NCI-H1105 treated with DMSO at 0.1 percent for 48 hours (cell line): Measurements from ENCODE around the gene PNISR.
"Not testable (repeated sequence)": the region's sequence is repeated elsewhere in the genome, so short reads cannot be mapped to it uniquely, and the experiment has no call there.

ENCODE experiments used
- DNase-seq: peaks from one replicate; lab custom pipeline; 2025; lab: John Stamatoyannopoulos, UW

The PNISR gene

DNA sequence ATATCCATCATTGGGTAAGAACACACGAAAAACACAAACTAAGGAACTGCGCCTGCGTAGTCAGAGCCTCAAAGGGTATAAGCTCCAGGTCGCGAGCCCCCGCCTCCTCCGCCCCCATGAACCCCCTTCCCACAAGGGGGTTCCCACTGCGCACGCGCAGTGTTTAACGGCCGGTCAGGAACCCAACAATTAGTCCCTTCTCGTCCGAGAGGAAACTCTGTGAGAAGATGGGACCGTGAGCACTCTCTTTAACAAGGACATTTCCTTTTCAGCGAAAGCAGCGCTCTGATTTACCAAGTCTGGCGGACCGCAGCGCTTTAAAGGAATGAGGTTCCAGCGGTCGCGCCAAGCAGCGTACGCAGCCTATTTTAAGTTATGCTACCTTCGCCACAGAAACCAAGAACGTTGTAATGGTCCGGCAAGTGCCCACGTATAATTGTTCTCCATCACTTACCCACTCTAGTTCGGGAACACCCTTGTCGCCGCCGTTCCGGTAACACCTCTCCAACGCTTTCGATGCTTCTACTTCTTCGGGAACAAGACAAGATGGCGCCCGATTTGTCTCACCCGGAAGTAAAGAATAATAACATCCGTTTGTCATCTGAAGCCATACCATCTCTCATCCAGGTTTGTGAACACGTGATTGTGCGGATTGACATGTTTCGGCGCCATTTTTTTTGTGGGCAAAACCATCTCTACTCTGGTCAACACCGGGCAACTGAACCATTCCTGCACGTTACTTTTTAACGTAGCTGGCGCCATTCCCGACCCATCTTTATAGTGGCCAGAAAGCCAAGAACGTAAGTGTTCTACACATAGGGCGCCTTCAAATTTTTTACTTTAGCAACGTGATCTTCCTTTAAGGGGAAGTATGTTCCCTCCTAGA is at the start of gene PNISR:
Gene PNISR, minus strand, starts transcription at position 548 of the 886 bp plus-strand sequence. CDS start 10,649 bp downstream, outside the sequence.
- DNase-seq = peak; percentile 99

DNA sequence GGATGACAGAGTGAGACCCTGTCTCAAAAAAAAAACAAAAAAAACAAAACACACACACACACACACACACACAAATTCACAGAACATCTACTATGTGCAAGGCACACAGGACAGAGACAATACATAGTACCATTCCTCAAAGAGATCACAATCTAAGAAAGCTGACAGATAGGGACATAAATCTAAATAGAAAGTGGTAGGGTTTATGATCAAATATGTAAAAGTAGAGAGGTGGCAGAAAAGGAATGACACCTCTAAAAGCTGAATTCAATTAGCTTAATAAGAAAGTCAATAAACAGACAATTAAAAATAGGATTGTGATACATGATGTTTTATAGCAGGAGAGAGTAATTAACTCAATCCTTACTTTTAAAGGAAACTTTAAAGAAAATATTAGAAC is 48.6 kb upstream of the PNISR start:
- DNase-seq = no peak

DNA sequence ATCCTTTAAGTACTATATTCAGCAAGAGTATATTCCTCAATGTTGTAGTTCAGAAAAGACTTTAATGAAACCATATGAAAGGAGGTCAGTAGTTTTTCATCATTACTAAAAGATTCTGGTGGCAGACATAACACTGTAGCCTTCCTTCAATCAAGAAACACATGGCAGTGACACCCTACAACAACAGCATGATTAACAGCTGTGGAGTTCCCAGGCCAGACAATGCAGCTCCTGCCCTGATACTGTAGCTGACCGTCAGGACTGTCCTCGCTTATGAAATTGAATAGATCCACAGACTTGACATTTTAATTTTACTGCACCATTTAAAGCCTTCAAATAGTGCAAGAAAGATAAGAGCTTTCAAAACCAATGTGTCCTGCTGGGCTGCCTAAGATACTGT is 46.5 kb upstream of the PNISR start:
- DNase-seq = no peak

- peak; percentile 62 for DNase-seq
Measured at GRCh38 chr6:99467509-99468106, 42.5 kb upstream of the PNISR start.

- not testable (repeated sequence) for DNase-seq
Measured at GRCh38 chr6:99459133-99459532, 34.0 kb upstream of the PNISR start.

- DNase-seq = no peak
Measured at GRCh38 chr6:99458319-99458718, 33.2 kb upstream of the PNISR start.

- no peak for DNase-seq
Measured at GRCh38 chr6:99446076-99446475, 21.0 kb upstream of the PNISR start.

- peak; percentile 18 for DNase-seq
Measured at GRCh38 chr6:99434702-99435530, 9.8 kb upstream of the PNISR start.

GRCh38 chr6:99432877-99433276 is 7.8 kb upstream of the PNISR start:
- no peak for DNase-seq

DNA sequence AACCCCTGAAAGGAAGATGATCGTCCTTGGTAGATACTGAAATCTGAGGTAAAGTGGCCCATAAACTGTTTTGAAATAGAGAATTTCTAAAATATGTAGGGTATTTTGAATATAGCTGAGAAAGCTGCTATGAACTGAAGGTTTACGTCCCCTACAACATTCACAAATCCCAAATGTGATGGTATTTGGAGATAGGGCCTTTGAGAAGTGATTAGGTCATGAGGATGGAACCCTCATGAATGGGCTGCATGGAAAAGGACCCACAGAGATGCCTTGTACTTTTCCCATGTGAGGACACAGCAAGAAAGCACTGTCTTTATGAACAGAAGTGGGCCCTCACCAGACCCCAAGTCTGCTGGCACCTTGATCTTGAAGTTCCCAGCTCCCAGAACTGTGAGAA is 6.8 kb upstream of the PNISR start:
- DNase-seq = no peak

GRCh38 chr6:99427988-99428387 is 2.9 kb upstream of the PNISR start:
- DNase-seq = no peak

- no peak for DNase-seq
Measured at GRCh38 chr6:99426451-99426757, 1.3 kb upstream of the PNISR start.

GRCh38 chr6:99425647-99426450 is 741 bp upstream of the PNISR start:
- peak; percentile 95 for DNase-seq

DNA sequence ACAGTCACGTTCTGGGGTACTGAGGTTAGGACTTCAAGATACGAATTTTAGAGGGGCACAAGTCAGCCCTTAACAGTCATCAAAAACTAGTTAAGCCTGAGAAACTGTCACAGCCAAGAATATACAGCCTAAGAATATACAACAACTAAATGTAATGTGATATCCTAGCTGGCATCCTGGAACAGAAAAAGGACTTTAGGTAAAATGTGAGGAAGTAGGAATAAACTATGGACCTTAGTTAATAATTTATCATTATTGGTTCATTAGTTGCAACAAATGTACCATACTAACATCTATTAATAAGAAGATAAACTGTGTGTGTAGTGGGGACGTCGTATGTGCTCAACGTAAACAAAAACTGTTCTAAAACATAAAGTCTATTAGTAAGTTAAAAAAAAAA is 1.1 kb downstream of the PNISR start:
- no peak for DNase-seq

DNA sequence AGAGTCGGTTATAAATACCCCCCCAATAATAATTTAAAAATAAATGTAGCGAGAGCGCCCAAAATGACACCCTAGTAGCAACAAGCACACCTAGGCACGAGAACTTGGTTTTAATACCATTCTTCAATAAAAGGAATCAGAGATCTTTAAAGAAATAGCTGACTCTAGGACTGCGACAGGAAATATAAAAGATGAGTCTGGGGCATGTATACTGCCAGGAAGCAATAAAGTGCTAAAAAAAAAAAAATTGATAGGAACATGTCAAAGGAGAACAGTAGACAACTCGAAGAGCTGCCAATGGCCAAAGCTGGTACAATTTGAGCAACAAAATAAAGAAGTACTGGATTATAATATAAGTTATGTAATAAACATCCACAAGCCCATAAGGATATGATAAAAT is 2.2 kb downstream of the PNISR start:
- no peak for DNase-seq

GRCh38 chr6:99416892-99417767 is 8.0 kb downstream of the PNISR start:
- no peak for DNase-seq

- DNase-seq = no peak
Measured at GRCh38 chr6:99416226-99416625, 8.9 kb downstream of the PNISR start.

DNA sequence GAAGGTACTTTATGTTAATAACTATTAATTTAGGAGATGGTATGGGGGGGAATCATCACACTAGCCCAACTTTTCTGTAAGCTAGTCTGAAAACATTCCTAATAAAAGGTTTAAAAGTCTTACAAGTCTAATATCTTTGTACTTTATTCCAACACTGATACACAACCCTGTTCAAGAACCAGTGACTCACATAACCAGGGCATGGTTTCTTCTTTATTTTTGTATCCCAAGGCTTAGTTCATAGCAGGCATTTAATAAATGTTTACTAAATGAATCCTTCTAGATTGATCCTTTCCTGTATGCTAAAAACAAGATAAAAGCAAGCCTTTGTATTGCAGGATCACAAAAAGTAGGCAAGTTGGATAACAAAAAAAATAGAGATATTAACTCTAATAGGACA is 9.7 kb downstream of the PNISR start:
- DNase-seq = no peak

- no peak for DNase-seq
Measured at GRCh38 chr6:99412065-99412464, 13.0 kb downstream of the PNISR start.

DNA sequence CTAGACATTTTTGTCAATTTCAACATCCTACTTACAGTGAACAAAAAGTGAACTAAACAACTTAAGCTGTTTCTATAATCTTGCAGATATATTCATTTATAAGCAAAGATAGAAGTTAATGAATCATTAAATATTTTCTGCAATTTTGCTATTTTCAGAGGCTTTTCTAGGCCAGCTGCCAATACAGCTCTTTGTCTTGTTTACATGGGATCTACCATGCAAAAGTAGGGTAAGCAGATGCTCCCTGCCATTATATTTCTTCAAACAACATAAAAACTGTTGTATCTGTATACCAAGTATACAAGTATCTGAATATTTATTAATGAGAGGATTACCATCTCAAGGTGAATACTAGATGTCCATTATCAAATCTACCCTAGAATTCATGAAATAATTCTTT is 15.4 kb downstream of the PNISR start:
- DNase-seq = peak; percentile 2

- DNase-seq = no peak
Measured at GRCh38 chr6:99407076-99407475, 18.0 kb downstream of the PNISR start.
